Placental epithelial cell (primary cell): ENCODE measurements around the gene ZNF630. TPM values are rescaled to one million over a fixed set of nuclear protein-coding genes. Genes with fewer than 3 reads are reported as not detected.

Source experiments
- total RNA-seq: library from RNA; depleted of rRNA; stranded (reverse); fragments of >200 nt; gene quantifications from 2 replicates; pipeline ENCODE4 v1.2.3, GENCODE V29; 2012

The ZNF630 gene
- 2.2 and 5.5 TPM in 2 replicates for total RNA-seq

DNA sequence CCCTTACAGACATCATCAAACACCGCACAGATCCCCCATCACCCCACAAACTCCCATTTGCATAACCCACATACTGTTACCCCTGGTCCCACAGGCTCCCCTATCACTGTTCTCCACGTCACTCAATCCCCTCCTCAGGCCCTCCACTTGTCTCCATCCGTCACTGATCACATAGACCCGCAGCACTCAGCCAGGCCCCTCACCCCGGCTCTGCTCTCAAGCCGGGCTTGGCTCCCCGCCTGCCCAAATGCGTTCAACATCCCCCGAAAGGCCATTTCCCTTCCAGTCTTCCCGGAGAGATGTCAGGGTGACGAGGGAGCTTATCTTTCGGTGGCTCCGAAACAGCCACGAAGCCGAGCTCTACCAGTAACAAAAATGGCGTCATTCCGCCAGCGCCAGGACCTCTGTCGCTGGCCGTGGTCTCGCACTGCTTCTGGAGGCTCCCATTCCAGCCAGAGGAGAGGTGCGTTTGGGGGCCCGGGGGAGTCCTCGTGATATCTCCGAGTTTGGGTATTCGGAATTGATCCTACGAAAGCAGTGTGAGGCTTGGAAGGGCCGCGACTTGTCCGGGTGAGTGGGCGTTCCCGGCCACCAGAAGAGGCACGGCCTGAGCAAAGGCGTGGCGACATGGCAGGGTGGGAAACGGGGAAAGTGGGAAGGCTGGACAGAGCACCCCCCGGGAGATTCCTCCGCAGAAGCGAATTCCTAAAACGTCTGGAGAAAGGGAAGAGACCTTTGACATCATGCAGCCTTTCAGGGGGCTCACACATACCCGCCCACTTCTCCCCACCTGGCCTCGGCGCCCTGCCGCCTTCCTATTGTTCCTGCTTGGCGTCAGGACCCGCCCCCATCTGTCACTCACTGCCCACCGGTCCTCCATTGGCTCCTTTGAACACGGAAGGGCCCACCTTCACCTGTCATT lies at the start of gene ZNF630:
Gene ZNF630 (minus strand): TSS at position 577 of the 922 bp plus-strand sequence. CDS start 4,754 bp downstream, outside the sequence.

Other genes with a start within 250 kb of the ZNF630 start
- gene ZNF81, start 234.7 kb downstream of the ZNF630 start, total RNA-seq = 4.7 and 5.3 TPM in 2 replicates
- gene ZNF182, start 67.7 kb downstream of the ZNF630 start, total RNA-seq = 2.3 and 4.7 TPM in 2 replicates
- not detected in 2 replicates for gene SPACA5, start 64.7 kb downstream of the ZNF630 start, total RNA-seq
- not detected in 2 replicates for gene SPACA5B, start 59.0 kb upstream of the ZNF630 start, total RNA-seq
- gene SSX5, start 125.2 kb upstream of the ZNF630 start, total RNA-seq = not detected in 2 replicates
- not detected in 2 replicates for gene SSX1, start 183.8 kb upstream of the ZNF630 start, total RNA-seq